ENCODE measurements around the gene TSPAN18.

The TSPAN18 gene

DNA sequence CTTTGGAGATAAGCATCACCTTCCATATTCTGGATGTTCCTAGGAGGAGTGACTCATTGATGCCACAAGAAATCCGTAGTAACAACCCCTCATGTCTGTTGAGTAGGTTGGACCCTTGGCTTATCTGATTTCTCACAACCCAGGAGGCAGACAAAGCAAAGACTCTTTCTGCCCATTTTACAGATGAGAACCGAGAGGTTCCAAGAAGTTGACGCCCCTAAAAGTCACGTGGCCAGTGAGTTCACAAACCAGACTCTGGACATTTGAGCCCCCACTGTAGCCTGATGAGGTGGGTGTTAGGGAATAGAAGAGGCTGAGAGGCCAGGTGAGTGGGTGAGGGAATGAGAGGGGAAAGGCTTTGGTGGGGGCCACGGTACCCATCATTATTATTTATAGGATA lies 70.3 kb downstream of the TSPAN18 start:
- no peak for DNase-seq (ENCODE audit: low spot score)

DNA sequence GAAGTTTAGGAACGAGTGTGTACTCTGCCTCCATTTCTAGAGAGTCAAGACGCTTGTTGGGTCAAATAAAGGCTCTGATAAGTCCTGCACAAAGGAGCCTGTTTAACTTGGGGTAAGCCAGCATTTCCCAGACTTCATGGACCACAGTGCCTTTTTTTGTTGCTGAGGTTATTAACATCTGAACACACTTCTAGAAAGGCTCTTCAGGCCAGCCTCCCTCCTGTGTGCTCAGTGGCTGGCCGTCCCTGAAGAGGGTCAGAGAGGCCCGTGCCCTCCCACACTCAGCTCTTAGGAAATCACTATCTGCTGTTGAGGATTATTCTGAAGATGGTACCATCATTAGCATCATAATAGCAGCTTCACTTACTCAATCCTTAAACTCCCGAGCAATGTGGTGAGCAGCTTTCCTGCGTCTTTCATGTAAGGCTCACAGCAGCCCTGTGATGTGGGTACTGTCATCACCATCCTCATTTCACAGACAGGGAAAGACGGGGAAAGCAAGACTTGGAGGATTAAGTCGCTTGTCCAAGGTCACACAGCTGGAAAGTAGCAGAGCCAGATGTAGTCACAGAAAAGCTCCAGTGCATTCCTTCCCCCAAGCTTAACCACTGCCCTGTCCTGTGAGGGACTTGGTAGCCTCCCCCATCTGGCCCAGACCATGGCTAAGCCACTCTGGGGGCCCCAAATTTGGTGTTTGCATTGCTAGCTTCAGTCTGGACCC lies 71.3 kb downstream of the TSPAN18 start:
- no peak for DNase-seq (ENCODE audit: low spot score)

DNA sequence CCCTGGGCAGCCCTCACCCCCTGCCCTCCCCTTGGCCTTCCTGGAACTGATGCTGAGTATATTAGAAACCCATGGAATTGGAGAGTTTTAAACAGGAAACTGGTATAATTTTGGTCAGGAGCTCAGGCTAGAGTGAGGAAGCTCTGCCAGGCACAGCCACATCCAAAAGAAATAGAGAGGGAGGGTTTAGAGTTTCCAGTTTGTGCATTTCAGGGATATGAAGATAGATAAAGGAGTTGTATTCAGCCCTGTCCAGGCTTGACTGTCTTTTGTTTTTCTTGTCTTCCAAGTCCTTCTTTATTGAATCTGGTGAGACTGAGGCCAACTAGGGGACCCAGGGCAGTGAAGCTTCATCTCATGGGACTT lies 71.8 kb downstream of the TSPAN18 start:
- no peak for DNase-seq (ENCODE audit: low spot score)

- DNase-seq (ENCODE audit: low spot score), result no peak
Measured at GRCh38 chr11:44799012-44799411, 72.2 kb downstream of the TSPAN18 start.

DNA sequence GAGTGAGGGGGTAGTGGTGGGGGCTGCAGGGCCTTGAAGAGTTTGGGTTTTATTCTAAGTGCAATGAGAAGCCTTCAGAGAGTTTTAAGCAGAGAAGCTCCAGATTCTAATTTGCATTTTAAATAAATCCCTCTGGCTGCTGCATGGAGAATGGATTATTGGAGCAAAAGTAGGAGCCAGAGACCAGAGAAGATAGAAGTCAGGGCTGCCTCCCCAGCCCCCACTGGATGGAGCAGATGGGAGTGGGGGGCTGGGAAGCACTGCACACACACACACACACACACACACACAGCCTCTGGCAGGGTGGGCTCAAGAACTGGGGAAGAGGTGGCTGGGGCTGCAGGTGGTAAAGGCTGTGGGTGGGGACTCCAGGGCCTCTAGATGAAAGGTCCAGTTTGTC lies 75.6 kb downstream of the TSPAN18 start:
- DNase-seq (ENCODE audit: low spot score), result no peak

- no peak for DNase-seq (ENCODE audit: low spot score)
Measured at GRCh38 chr11:44803009-44803408, 76.2 kb downstream of the TSPAN18 start.

- no peak for DNase-seq (ENCODE audit: low spot score)
Measured at GRCh38 chr11:44804449-44805437, 78.0 kb downstream of the TSPAN18 start.

DNA sequence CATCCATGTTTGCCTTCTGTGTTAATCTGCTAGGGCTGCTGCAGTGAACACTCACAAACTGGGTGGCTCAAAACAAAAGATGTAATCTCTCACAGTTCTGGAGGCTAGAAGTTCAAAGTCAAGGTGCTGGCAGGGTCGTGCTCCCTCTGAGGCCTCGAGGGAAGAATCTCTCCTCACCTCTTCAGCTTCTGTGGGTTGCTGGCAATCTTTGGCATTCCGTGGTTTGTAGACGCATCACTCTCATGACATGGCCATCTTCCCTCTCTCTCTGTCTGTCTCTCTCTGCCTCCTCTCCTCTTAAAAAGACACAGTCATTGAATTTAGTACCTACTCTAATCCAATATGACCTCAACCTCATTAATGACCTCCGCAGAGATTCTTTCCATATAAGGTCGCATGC lies 78.8 kb downstream of the TSPAN18 start:
- DNase-seq (ENCODE audit: low spot score), result no peak

- no peak for DNase-seq (ENCODE audit: low spot score)
Measured at GRCh38 chr11:44808053-44808753, 81.4 kb downstream of the TSPAN18 start.

GRCh38 chr11:44809283-44809682 lies 82.5 kb downstream of the TSPAN18 start:
- DNase-seq (ENCODE audit: low spot score), result no peak

DNA sequence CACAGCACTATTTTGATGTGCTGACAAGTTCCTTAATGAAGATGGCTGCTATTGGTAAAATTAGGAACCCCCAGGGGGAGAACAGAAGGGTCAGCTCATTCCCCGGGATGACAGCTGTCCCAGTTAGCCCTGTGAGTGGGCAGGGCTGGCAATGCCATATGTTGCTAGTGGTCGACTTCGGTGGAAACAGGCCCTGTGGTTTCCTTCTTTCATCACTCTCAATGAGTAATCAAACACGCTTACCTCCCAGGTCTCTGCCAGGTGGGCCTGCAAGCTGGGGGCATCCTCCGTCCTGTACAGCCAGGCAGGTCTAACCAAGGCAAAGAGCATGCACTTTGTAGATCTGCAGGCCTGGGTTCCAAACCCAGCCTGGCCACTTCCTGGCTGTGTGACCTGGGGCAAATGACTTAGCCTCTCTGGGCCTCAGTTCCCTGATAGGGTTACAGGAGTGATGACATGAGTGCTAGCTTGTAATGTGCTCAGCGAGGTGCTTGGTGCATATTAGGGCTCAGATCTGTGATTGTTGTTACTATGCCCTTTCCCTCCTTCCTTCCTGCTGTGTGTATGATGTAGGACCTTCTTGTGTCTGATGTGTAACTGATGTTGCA lies 85.2 kb downstream of the TSPAN18 start:
- no peak for DNase-seq (ENCODE audit: low spot score)

DNA sequence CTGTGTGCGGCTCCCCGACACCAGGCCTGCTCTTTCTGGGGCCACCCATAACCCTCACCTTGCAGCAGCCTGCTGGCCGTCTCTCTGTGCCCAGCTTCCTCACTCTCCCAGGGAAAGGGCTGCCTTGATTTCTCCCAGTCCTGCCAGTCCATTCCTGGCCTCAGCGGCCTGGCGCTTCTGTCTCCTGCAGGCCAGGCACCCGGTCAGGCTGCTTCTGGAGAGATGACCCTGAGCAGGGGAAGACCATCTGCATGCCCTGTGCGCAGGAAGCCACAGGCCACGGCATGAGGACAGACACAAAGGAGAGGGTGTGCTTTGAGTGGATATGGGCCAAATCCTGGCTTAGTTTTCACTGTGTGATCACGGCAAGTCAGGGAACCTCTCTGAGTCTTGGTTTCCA lies 86.2 kb downstream of the TSPAN18 start:
- DNase-seq (ENCODE audit: low spot score), result no peak

- DNase-seq (ENCODE audit: low spot score), result no peak
Measured at GRCh38 chr11:44813401-44813800, 86.6 kb downstream of the TSPAN18 start.

- DNase-seq (ENCODE audit: low spot score), result no peak
Measured at GRCh38 chr11:44814881-44815592, 88.3 kb downstream of the TSPAN18 start.

GRCh38 chr11:44815917-44816456 lies 89.2 kb downstream of the TSPAN18 start:
- no peak for DNase-seq (ENCODE audit: low spot score)

DNA sequence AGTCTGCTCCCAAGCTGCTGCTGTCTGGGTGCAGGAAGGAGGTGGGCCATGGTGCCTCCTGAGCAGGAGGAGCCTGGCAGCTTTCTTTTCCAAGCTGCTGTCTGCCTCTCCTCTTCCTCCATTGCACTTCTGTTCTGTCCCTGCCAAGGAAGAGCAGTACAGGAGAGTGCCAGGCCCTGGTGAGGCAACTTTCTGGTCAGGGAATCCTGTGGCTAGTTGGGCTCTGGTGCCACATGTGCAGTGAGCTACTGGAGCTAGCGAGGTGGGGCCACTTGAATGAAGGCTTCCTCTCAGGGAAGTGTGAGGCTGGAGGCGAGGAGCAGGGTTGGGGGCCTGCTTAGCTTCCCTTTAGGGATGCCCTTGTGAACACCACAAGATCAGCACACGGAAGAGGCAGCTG lies 90.0 kb downstream of the TSPAN18 start:
- DNase-seq (ENCODE audit: low spot score), result no peak

- no peak for DNase-seq (ENCODE audit: low spot score)
Measured at GRCh38 chr11:44817207-44817949, 90.6 kb downstream of the TSPAN18 start.

DNA sequence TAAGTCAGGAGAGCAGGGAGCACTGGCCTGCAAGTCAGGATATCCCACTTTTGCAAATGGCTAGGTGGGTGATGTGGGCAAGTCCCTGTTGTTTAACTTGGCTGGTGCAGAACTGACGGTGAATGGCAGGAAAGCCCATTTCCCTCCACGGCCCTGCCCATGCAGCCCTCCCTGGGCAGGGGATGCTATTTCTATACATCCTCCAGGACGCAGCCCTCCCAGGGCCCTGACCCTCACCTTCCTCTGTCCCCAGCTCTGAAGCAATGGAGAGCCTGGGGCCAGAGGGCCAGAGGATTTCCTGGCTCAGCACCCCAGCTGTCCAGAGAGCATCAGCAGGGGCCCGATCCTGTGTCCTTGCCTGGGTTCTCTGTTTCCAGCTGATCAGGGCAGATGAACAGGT lies 91.3 kb downstream of the TSPAN18 start:
- no peak for DNase-seq (ENCODE audit: low spot score)

GRCh38 chr11:44819346-44819745 lies 92.6 kb downstream of the TSPAN18 start:
- DNase-seq (ENCODE audit: low spot score), result no peak

- no peak for DNase-seq (ENCODE audit: low spot score)
Measured at GRCh38 chr11:44822369-44822768, 95.6 kb downstream of the TSPAN18 start.

DNA sequence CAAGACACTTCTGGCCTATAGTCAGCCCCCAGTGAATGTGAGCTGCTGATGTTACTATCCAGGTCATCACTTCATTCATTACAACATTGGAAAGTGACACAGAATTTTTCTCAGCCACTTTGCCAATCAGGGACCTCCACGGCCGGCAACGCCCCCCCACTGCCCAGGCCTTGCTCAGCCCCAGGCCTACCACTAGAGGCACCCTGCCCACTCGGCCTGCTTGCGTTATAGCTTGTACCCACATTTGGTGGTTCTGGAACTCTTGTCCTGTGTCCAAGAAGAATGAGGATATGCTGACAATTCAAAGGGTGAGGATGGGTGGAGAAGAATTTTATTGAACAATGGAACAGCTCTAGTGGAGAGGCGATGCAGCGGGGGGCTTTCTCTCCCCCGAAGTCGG lies 96.2 kb downstream of the TSPAN18 start:
- no peak for DNase-seq (ENCODE audit: low spot score)
